HEK293 (cell line): Measurements from ENCODE around the gene PDE6H.
A peak's percentile ranks its signal among the peaks of the same experiment; 100 is the strongest.

Source experiments
- CTCF ChIA-PET: fragments of 350-600 bp; formaldehyde crosslinking; extraction: SDS; loops from one replicate; lab custom pipeline; 2021; ENCODE audit warnings: antibody characterized with exemption; lab: Yijun Ruan, JAX
- POLR2A ChIA-PET: fragments of 300-600 bp; formaldehyde crosslinking; extraction: SDS; loops from one replicate; lab custom pipeline; 2020; ENCODE audit warnings: antibody characterized with exemption, inconsistent platforms; lab: Yijun Ruan, JAX
- H3K27ac ChIP-seq: fragments of 200-500 bp; sonication (Bioruptor generic); 2 replicates; pipeline ENCODE4 v1.5.1; 2014; ENCODE audit warnings: low read depth, low read length, control low read depth, inconsistent platforms; ENCODE audit errors: extremely low read depth
- H3K36me3 ChIP-seq, 2 experiments: fragments of 200-500 bp in 1 of 2; sonication (Bioruptor generic) in 1 of 2; 1 replicate in 1 of 2; 2 replicates in 1 of 2; pipeline ENCODE4 v1.5.1; 2014 to 2017; ENCODE audit warnings: inconsistent platforms in 2 of 2, low read length in 2 of 2; ENCODE audit not compliant: control insufficient read depth in 2 of 2, insufficient read depth in 1 of 2
- H3K4me1 ChIP-seq: fragments of 200-500 bp; sonication (Bioruptor generic); 2 replicates; pipeline ENCODE4 v1.5.1; 2014; ENCODE audit warnings: mild to moderate bottlenecking, low read length, inconsistent platforms; ENCODE audit not compliant: control insufficient read depth, insufficient read depth
- H3K4me3 ChIP-seq: 2 replicates; pipeline ENCODE4 v1.5.1; 2011; ENCODE audit warnings: low read depth, mild to moderate bottlenecking, control low read depth, low read length, moderate library complexity
- H3K9me3 ChIP-seq: fragments of 200-500 bp; sonication (Bioruptor generic); 2 replicates; pipeline ENCODE4 v1.5.1; 2014; ENCODE audit warnings: low read depth, low read length, inconsistent platforms; ENCODE audit not compliant: control insufficient read depth, insufficient read depth
- BCL6B ChIP-seq: fragments of 450-650 bp; formaldehyde crosslinking; IDR thresholded peaks from 2 replicates; pipeline ENCODE4 v1.5.1; 2017; ENCODE audit warnings: missing biosample characterization, missing genetic modification characterization
- CTCF ChIP-seq: fragments of 450-650 bp; formaldehyde crosslinking; IDR thresholded peaks from 2 replicates; pipeline ENCODE4 v1.5.1; 2016; ENCODE audit warnings: missing biosample characterization, missing genetic modification characterization
- EGR2 ChIP-seq: fragments of 450-650 bp; formaldehyde crosslinking; IDR thresholded peaks from 2 replicates; pipeline ENCODE4 v1.5.1; 2016; ENCODE audit warnings: low read depth, missing biosample characterization, missing genetic modification characterization
- ELK4 ChIP-seq: IDR thresholded peaks from 2 replicates; pipeline ENCODE4 v1.6.1; 2011; ENCODE audit warnings: mild to moderate bottlenecking, low read depth, low read length, borderline replicate concordance
- KLF1 ChIP-seq: fragments of 450-650 bp; formaldehyde crosslinking; IDR thresholded peaks from 2 replicates; pipeline ENCODE4 v1.5.1; 2016; ENCODE audit warnings: missing biosample characterization, missing genetic modification characterization
- KLF17 ChIP-seq: fragments of 450-650 bp; formaldehyde crosslinking; IDR thresholded peaks from 2 replicates; pipeline ENCODE4 v1.5.1; 2016; ENCODE audit warnings: missing biosample characterization, missing genetic modification characterization
- KLF9 ChIP-seq: fragments of 450-650 bp; formaldehyde crosslinking; IDR thresholded peaks from 2 replicates; pipeline ENCODE4 v1.5.1; 2016; ENCODE audit warnings: missing biosample characterization, missing genetic modification characterization, low read depth
- RBAK ChIP-seq: fragments of 450-650 bp; formaldehyde crosslinking; IDR thresholded peaks from 2 replicates; pipeline ENCODE4 v1.5.1; 2016; ENCODE audit warnings: missing biosample characterization, missing genetic modification characterization
- SCRT2 ChIP-seq: fragments of 450-650 bp; formaldehyde crosslinking; IDR thresholded peaks from 2 replicates; pipeline ENCODE4 v1.5.1; 2016; ENCODE audit warnings: missing biosample characterization, missing genetic modification characterization
- ZBTB11 ChIP-seq: fragments of 450-650 bp; formaldehyde crosslinking; conservative IDR thresholded peaks from 2 replicates; pipeline ENCODE4 v1.5.1; 2016; ENCODE audit warnings: low read depth, missing biosample characterization, missing genetic modification characterization
- ZBTB7A ChIP-seq: fragments of 450-650 bp; formaldehyde crosslinking; IDR thresholded peaks from 2 replicates; pipeline ENCODE4 v1.5.1; 2016; ENCODE audit warnings: low read depth, missing biosample characterization, missing genetic modification characterization
- ZIC2 ChIP-seq: fragments of 450-650 bp; formaldehyde crosslinking; IDR thresholded peaks from 2 replicates; pipeline ENCODE4 v1.5.1; 2016; ENCODE audit warnings: missing biosample characterization, missing genetic modification characterization
- ZNF174 ChIP-seq: fragments of 450-650 bp; formaldehyde crosslinking; IDR thresholded peaks from 2 replicates; pipeline ENCODE4 v1.5.0; 2017; ENCODE audit warnings: missing biosample characterization, mild to moderate bottlenecking, missing genetic modification characterization
- ZNF23 ChIP-seq: fragments of 450-650 bp; formaldehyde crosslinking; IDR thresholded peaks from 2 replicates; pipeline ENCODE4 v1.5.1; 2016; ENCODE audit warnings: missing biosample characterization, missing genetic modification characterization, borderline replicate concordance
- ZNF423 ChIP-seq: fragments of 450-650 bp; formaldehyde crosslinking; IDR thresholded peaks from 2 replicates; pipeline ENCODE4 v1.5.1; 2016; ENCODE audit warnings: missing biosample characterization, missing genetic modification characterization
- ZNF488 ChIP-seq: fragments of 450-650 bp; formaldehyde crosslinking; IDR thresholded peaks from 2 replicates; pipeline ENCODE4 v1.5.1; 2016; ENCODE audit warnings: missing biosample characterization, missing genetic modification characterization
- ZNF510 ChIP-seq: fragments of 450-650 bp; formaldehyde crosslinking; IDR thresholded peaks from 2 replicates; pipeline ENCODE4 v1.5.1; 2018; ENCODE audit warnings: mild to moderate bottlenecking, missing genetic modification characterization, missing biosample characterization; ENCODE audit not compliant: insufficient replicate concordance
- ZNF596 ChIP-seq: fragments of 450-650 bp; IDR thresholded peaks from 2 replicates; pipeline ENCODE4 v1.5.0; 2018; ENCODE audit warnings: missing biosample characterization, mild to moderate bottlenecking, missing genetic modification characterization, moderate library complexity
- ZNF623 ChIP-seq: fragments of 450-650 bp; formaldehyde crosslinking; IDR thresholded peaks from 2 replicates; pipeline ENCODE4 v1.5.1; 2016; ENCODE audit warnings: missing biosample characterization, missing genetic modification characterization
- ZNF654 ChIP-seq: fragments of 450-650 bp; formaldehyde crosslinking; IDR thresholded peaks from 2 replicates; pipeline ENCODE4 v1.5.1; 2016; ENCODE audit warnings: low read depth, missing biosample characterization, missing genetic modification characterization
- ZNF677 ChIP-seq: fragments of 450-650 bp; IDR thresholded peaks from 2 replicates; pipeline ENCODE4 v1.5.0; 2018; ENCODE audit warnings: missing biosample characterization, mild to moderate bottlenecking, missing genetic modification characterization, moderate library complexity
- ZNF692 ChIP-seq: fragments of 450-650 bp; formaldehyde crosslinking; IDR thresholded peaks from 2 replicates; pipeline ENCODE4 v1.5.1; 2016; ENCODE audit warnings: missing biosample characterization, missing genetic modification characterization
- ZNF843 ChIP-seq: fragments of 450-650 bp; formaldehyde crosslinking; IDR thresholded peaks from 2 replicates; pipeline ENCODE4 v1.5.1; 2016; ENCODE audit warnings: missing biosample characterization, missing genetic modification characterization
- ZSCAN16 ChIP-seq: fragments of 450-650 bp; formaldehyde crosslinking; IDR thresholded peaks from 2 replicates; pipeline ENCODE4 v1.5.1; 2016; ENCODE audit warnings: missing biosample characterization, missing genetic modification characterization
- ZSCAN4 ChIP-seq: fragments of 450-650 bp; formaldehyde crosslinking; IDR thresholded peaks from 2 replicates; pipeline ENCODE4 v1.5.1; 2017; ENCODE audit warnings: missing biosample characterization, missing genetic modification characterization

PDE6H gene

GRCh38 chr12:14995583-14996425, 23.0 kb downstream of the PDE6H start (continued):
- no peak for TF ChIP-seq KLF17
- TF ChIP-seq CTCF = peak; percentile 32
- TF ChIP-seq ZNF510 (tag by site-specific recombination) = no peak
- no peak for TF ChIP-seq ZBTB7A
- TF ChIP-seq ZSCAN16 (tag by site-specific recombination) = no peak
- no peak for TF ChIP-seq ZNF23 (tag by site-specific recombination)
- no peak for TF ChIP-seq ELK4
- peak; percentile 93 for TF ChIP-seq ZNF654
- no peak for TF ChIP-seq SCRT2 (tag by site-specific recombination)
- TF ChIP-seq ZNF692 = no peak
- no peak for TF ChIP-seq KLF9
- no peak for TF ChIP-seq ZNF488 (tag by site-specific recombination)

GRCh38 chr12:14997998-14998397, 25.2 kb downstream of the PDE6H start:
- no peaks in the 10 kb centered on the region for H3K36me3 ChIP-seq
- H3K9me3 ChIP-seq = no peaks in the 10 kb centered on the region
- no peak overlapping the region for H3K4me3 ChIP-seq
- no peak overlapping the region for H3K27ac ChIP-seq
- TF ChIP-seq ZIC2 (tag by site-specific recombination) (no peak), EGR2 (tag by site-specific recombination) (no peak), ZNF423 (tag by site-specific recombination) (no peak), ZBTB11 (tag by site-specific recombination) (no peak), ZNF623 (tag by site-specific recombination) (no peak), ZNF174 (tag by site-specific recombination) (no peak), ZNF677 (tag by site-specific recombination) (no peak), ZNF596 (tag by site-specific recombination) (no peak), KLF1 (tag by site-specific recombination) (no peak), ZSCAN4 (tag by site-specific recombination) (no peak), RBAK (tag by site-specific recombination) (no peak), BCL6B (tag by site-specific recombination) (no peak), ZNF843 (no peak)
- CTCF ChIA-PET = interaction anchor here (5.6 kb wide), 1 partner anchor 152 kb away, joined by 86 read pairs; the partner anchor contains the start of gene ART4
- POLR2A ChIA-PET = no interaction called here
- no peaks in the 10 kb centered on the region for H3K4me1 ChIP-seq
